ENCODE measurements around the gene RAB27A.

DNA sequence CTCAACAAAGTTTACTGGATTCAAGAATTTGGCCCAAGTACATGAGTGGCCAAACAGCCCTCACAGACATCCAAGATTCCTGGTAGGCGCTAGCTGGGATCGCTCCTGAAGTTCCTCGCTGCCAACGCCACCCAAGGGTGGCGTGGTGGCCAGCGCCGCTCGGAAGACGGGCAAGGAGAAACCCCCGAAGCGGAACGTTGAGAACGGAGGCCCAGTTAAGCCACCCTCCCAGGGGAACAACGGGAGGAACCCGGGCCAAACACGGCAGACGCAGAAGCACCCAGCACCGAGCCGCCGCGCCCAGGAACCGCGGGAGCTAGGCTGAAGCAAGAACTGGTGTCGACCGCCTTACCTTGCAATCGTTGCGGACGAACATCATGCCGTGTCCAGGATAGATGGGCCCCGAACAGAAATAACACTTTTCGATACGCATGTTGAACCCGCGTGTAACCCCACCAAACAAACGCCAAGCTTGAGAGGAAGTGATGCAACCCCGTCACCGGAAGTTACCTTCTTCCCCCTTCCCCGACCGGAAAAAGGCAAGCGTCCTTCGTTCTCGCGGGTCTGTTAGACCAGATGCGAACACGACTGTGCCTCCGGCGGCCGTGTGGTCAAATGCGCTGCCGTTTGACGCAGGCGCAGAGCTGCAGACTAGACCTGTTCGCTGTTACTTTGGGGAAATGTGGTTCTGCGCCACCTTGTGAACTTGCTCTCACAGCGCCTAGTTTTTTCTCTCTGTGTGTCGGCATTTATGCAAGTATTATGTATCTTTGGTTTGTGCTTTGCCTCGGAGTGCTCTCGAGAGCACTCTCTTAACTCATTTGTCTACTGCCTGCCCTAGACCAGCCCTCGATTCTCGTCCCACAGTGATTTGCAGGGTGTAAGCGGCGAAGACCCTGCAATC, 92.9 kb downstream of the RAB27A start, which contains the start of gene RSL24D1:
- TF ChIP-seq, protein P1, sequence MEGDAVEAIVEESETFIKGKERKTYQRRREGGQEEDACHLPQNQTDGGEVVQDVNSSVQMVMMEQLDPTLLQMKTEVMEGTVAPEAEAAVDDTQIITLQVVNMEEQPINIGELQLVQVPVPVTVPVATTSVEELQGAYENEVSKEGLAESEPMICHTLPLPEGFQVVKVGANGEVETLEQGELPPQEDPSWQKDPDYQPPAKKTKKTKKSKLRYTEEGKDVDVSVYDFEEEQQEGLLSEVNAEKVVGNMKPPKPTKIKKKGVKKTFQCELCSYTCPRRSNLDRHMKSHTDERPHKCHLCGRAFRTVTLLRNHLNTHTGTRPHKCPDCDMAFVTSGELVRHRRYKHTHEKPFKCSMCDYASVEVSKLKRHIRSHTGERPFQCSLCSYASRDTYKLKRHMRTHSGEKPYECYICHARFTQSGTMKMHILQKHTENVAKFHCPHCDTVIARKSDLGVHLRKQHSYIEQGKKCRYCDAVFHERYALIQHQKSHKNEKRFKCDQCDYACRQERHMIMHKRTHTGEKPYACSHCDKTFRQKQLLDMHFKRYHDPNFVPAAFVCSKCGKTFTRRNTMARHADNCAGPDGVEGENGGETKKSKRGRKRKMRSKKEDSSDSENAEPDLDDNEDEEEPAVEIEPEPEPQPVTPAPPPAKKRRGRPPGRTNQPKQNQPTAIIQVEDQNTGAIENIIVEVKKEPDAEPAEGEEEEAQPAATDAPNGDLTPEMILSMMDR (optimal IDR thresholded peaks at IDR 0.05 in 1 of 3, IDR thresholded peaks at IDR 0.05 in 1 of 3, conservative IDR thresholded peaks at IDR 0.05 in 1 of 3; ENCODE audit: extremely low read depth in 1 of 3, insufficient read depth in 2 of 3, low read length in 3 of 3): peak; percentile 45 to 67 (median 48)
- TF ChIP-seq EZH2 (IDR thresholded peaks at IDR 0.05; ENCODE audit: low read length): no peak
